HG03159 (cell line): ENCODE data around the gene MRPS11.
"Not testable (repeated sequence)": the region's sequence is repeated elsewhere in the genome, so short reads cannot be mapped to it uniquely, and the experiment has no call there.

Source experiments
- ATAC-seq: cut with Tn5 transposase; IDR thresholded peaks from one replicate; pipeline ENCODE4 v1.9.1; 2021; ENCODE audit warnings: mild to moderate bottlenecking, moderate library complexity; ENCODE audit not compliant: unreplicated experiment

MRPS11 gene

GRCh38 chr15:88454867-88455810 is 12.4 kb upstream of the MRPS11 start:
- peak; percentile 89 for ATAC-seq

GRCh38 chr15:88456733-88457132 is 10.8 kb upstream of the MRPS11 start:
- no peak for ATAC-seq

GRCh38 chr15:88463870-88464532 is 3.5 kb upstream of the MRPS11 start:
- no peak for ATAC-seq

GRCh38 chr15:88465633-88466224 is 1.8 kb upstream of the MRPS11 start:
- ATAC-seq, result no peak

- ATAC-seq, result peak; percentile 19
Measured at GRCh38 chr15:88467935-88468528, 524 bp downstream of the MRPS11 start.

GRCh38 chr15:88468721-88469120 is 1.2 kb downstream of the MRPS11 start:
- not testable (repeated sequence) for ATAC-seq

GRCh38 chr15:88469321-88469720 is 1.8 kb downstream of the MRPS11 start:
- no peak for ATAC-seq

GRCh38 chr15:88470625-88471372 is 3.3 kb downstream of the MRPS11 start:
- no peak for ATAC-seq

- no peak for ATAC-seq
Measured at GRCh38 chr15:88472225-88472624, 4.7 kb downstream of the MRPS11 start.

GRCh38 chr15:88473661-88474293 is 6.3 kb downstream of the MRPS11 start:
- not testable (repeated sequence) for ATAC-seq

- ATAC-seq, result peak; percentile 47
Measured at GRCh38 chr15:88476635-88477060, 9.1 kb downstream of the MRPS11 start.

- ATAC-seq, result no peak
Measured at GRCh38 chr15:88477126-88477525, 9.6 kb downstream of the MRPS11 start.

GRCh38 chr15:88477904-88478303 is 10.4 kb downstream of the MRPS11 start:
- ATAC-seq, result no peak

- no peak for ATAC-seq
Measured at GRCh38 chr15:88479169-88479568, 11.7 kb downstream of the MRPS11 start.

- no peak for ATAC-seq
Measured at GRCh38 chr15:88480981-88481380, 13.5 kb downstream of the MRPS11 start.

GRCh38 chr15:88482263-88482662 is 14.8 kb downstream of the MRPS11 start:
- no peak for ATAC-seq

GRCh38 chr15:88484682-88485331 is 17.3 kb downstream of the MRPS11 start:
- ATAC-seq, result no peak

- ATAC-seq, result no peak
Measured at GRCh38 chr15:88487178-88487795, 19.8 kb downstream of the MRPS11 start.
